ENCODE results near the gene ABCC10. TPM values are rescaled to one million over a fixed set of nuclear protein-coding genes. Genes with fewer than 3 reads are reported as not detected.

Gene ABCC10
- polyA plus RNA-seq, 1 donor from 2014 or later = 22.4 TPM

- Histone ChIP-seq H3K9me2 (ENCODE audit: insufficient read depth, low read length) (no peaks in the 10 kb centered on the region), H3K36me3 (ENCODE audit: insufficient read depth, low read length) (no peaks in the 10 kb centered on the region), H3K4me3 (ENCODE audit: low read length) (no peak overlapping the region), H3F3A (ENCODE audit: insufficient read depth, low read length, poor library complexity, severe bottlenecking) (no peaks in the 10 kb centered on the region), H3K9ac (ENCODE audit: low read length) (no peak overlapping the region), H3K27ac (ENCODE audit: low read length) (no peak overlapping the region), H3K9me3 (ENCODE audit: low read length) (no peaks in the 10 kb centered on the region), H3K27me3 (ENCODE audit: insufficient read depth, low read depth, low read length) (no peaks in the 10 kb centered on the region), H3K4me2 (ENCODE audit: low read length) (no peak overlapping the region), H3K79me2 (replicated peaks; ENCODE audit: insufficient read depth, low read length) (no peaks in the 10 kb centered on the region), H4K20me1 (ENCODE audit: insufficient read depth) (no peaks in the 10 kb centered on the region), H2AFZ (ENCODE audit: low read depth, low read length) (no peak overlapping the region)
- TF ChIP-seq TAF1 (IDR thresholded peaks at IDR 0.05; ENCODE audit: low read depth) = no peak
- no peak for TF ChIP-seq REST (IDR thresholded peaks at IDR 0.05; ENCODE audit: borderline replicate concordance)
- no peak for TF ChIP-seq MXI1 (conservative IDR thresholded peaks at IDR 0.05; ENCODE audit: poor library complexity, severe bottlenecking)
- TF ChIP-seq POLR2AphosphoS5 (IDR thresholded peaks at IDR 0.05) = no peak
- no peak for TF ChIP-seq RAD21 (conservative IDR thresholded peaks at IDR 0.05)
- no peak for TF ChIP-seq CTCF (IDR thresholded peaks at IDR 0.05; ENCODE audit: poor library complexity, severe bottlenecking)
- no peak for TF ChIP-seq SMC3 (conservative IDR thresholded peaks at IDR 0.05; ENCODE audit: poor library complexity)
- TF ChIP-seq EP300 (conservative IDR thresholded peaks at IDR 0.05; ENCODE audit: poor library complexity, severe bottlenecking) = no peak
- no peak for TF ChIP-seq EZH2 (IDR thresholded peaks at IDR 0.05; ENCODE audit: borderline replicate concordance, insufficient read depth, low read length, poor library complexity, severe bottlenecking)
Measured at GRCh38 chr6:43491750-43492661, 64.7 kb downstream of the ABCC10 start.

- H3K4me2 ChIP-seq (ENCODE audit: low read length) = no peak overlapping the region
- no peak overlapping the region for H3K27ac ChIP-seq (ENCODE audit: low read length)
Measured at GRCh38 chr6:43492673-43493072, 65.3 kb downstream of the ABCC10 start.

More at GRCh38 chr6:43492673-43493072, 65.3 kb downstream of the ABCC10 start:
- Histone ChIP-seq H3K79me2 (replicated peaks; ENCODE audit: insufficient read depth, low read length) (no peaks in the 10 kb centered on the region), H3K9me3 (ENCODE audit: low read length) (no peaks in the 10 kb centered on the region), H3K4me3 (ENCODE audit: low read length) (no peak overlapping the region), H3K9me2 (ENCODE audit: insufficient read depth, low read length) (no peaks in the 10 kb centered on the region), H3K27me3 (ENCODE audit: insufficient read depth, low read depth, low read length) (no peaks in the 10 kb centered on the region), H3F3A (ENCODE audit: insufficient read depth, low read length, poor library complexity, severe bottlenecking) (no peaks in the 10 kb centered on the region), H3K9ac (ENCODE audit: low read length) (no peak overlapping the region), H3K36me3 (ENCODE audit: insufficient read depth, low read length) (no peaks in the 10 kb centered on the region), H2AFZ (ENCODE audit: low read depth, low read length) (no peak overlapping the region), H4K20me1 (ENCODE audit: insufficient read depth) (no peaks in the 10 kb centered on the region)
- TF ChIP-seq POLR2AphosphoS5 (IDR thresholded peaks at IDR 0.05) = no peak
- no peak for TF ChIP-seq SMC3 (conservative IDR thresholded peaks at IDR 0.05; ENCODE audit: poor library complexity)
- TF ChIP-seq EP300 (conservative IDR thresholded peaks at IDR 0.05; ENCODE audit: poor library complexity, severe bottlenecking) = no peak
- TF ChIP-seq RAD21 (conservative IDR thresholded peaks at IDR 0.05) = no peak
- no peak for TF ChIP-seq REST (IDR thresholded peaks at IDR 0.05; ENCODE audit: borderline replicate concordance)
- no peak for TF ChIP-seq TAF1 (IDR thresholded peaks at IDR 0.05; ENCODE audit: low read depth)
- no peak for TF ChIP-seq EZH2 (IDR thresholded peaks at IDR 0.05; ENCODE audit: borderline replicate concordance, insufficient read depth, low read length, poor library complexity, severe bottlenecking)
- no peak for TF ChIP-seq CTCF (IDR thresholded peaks at IDR 0.05; ENCODE audit: poor library complexity, severe bottlenecking)
- TF ChIP-seq MXI1 (conservative IDR thresholded peaks at IDR 0.05; ENCODE audit: poor library complexity, severe bottlenecking) = no peak

Data from neural cell (in vitro differentiated cells).